OCI-LY1 (cell line): ENCODE results near the gene SLC17A9.

Experiments used
- CTCF ChIP-seq: fragments of 200-600 bp; sonication (generic), shearing (Covaris generic); IDR thresholded peaks from 2 replicates; pipeline ENCODE4 v1.5.1; 2017; ENCODE audit warnings: mild to moderate bottlenecking, antibody characterized with exemption, low read length, moderate library complexity, mixed read lengths
- EZH2 ChIP-seq: fragments of 200-600 bp; sonication (generic), shearing (Covaris generic); IDR thresholded peaks from 2 replicates; pipeline ENCODE4 v1.8.0; 2017; ENCODE audit warnings: borderline replicate concordance, mixed run types, mild to moderate bottlenecking, antibody characterized with exemption, low read length, moderate library complexity, mixed read lengths

- TF ChIP-seq CTCF (no peak), EZH2 (no peak)
Observed at GRCh38 chr20:62914436-62914835, 38.1 kb upstream of the SLC17A9 start.
